Gastrocnemius medialis (tissue), 4 donors: ENCODE measurements around the gene LINC01488. TPM values are rescaled to one million over a fixed set of nuclear protein-coding genes. Genes with fewer than 3 reads are reported as not detected.

ENCODE experiments used
- ATAC-seq, 2 donors: fragments of 150-250 bp; one replicate each; pipeline ENCODE4 v1.9.1; 2016
- DNase-seq, 2 donors: peaks; one replicate each; pipeline ENCODE4 v3.0.0-alpha.2; 2019
- H3K27ac ChIP-seq, 4 donors: fragments of 200-600 bp; sonication (generic); 1 replicate in 1 of 4; 2 replicates in 3 of 4; pipeline ENCODE4 v1.5.1; 2016 to 2018; ENCODE audit warnings: mild to moderate bottlenecking in 2 of 4, moderate library complexity in 1 of 4
- H3K27me3 ChIP-seq, 3 donors: fragments of 200-600 bp; sonication (generic) in 2 of 3; 1 replicate in 1 of 3; 2 replicates in 2 of 3; pipeline versions ENCODE4 v1.5.1 to v1.6.0; 2016 to 2019; ENCODE audit warnings: mild to moderate bottlenecking in 1 of 3, moderate library complexity in 1 of 3
- H3K36me3 ChIP-seq, 2 donors: fragments of 200-600 bp; sonication (generic) in 1 of 2; one replicate each; pipeline ENCODE4 v1.5.1; 2017 to 2018
- H3K4me1 ChIP-seq, 2 donors: fragments of 200-600 bp; sonication (generic) in 1 of 2; one replicate each; pipeline ENCODE4 v1.5.1; 2016 to 2017; ENCODE audit warnings: mild to moderate bottlenecking in 2 of 2
- H3K4me3 ChIP-seq, 4 donors: fragments of 200-600 bp; sonication (generic) in 3 of 4; 1 replicate in 1 of 4; 2 replicates in 3 of 4; pipeline ENCODE4 v1.5.1; 2016 to 2019; ENCODE audit warnings: mild to moderate bottlenecking in 2 of 4
- H3K9me3 ChIP-seq, 3 donors: fragments of 200-600 bp; sonication (generic) in 2 of 3; 1 replicate in 1 of 3; 2 replicates in 2 of 3; pipeline ENCODE4 v1.5.1; 2016 to 2019
- CTCF ChIP-seq, 5 experiments: fragments of 450-650 bp in 3 of 5; fragments of 200-600 bp in 2 of 5; sonication (generic) in 2 of 5; IDR thresholded peaks in 4 of 5; conservative IDR thresholded peaks in 1 of 5; 1 replicate in 4 of 5; 2 replicates in 1 of 5; pipeline ENCODE4 v1.5.1; 2016 to 2019; ENCODE audit warnings: antibody characterized with exemption in 5 of 5, mild to moderate bottlenecking in 3 of 5, moderate library complexity in 3 of 5
- POLR2A ChIP-seq, 2 donors: fragments of 450-650 bp; IDR thresholded peaks; one replicate each; pipeline ENCODE4 v1.6.1; 2017; ENCODE audit warnings: antibody characterized with exemption in 2 of 2, mild to moderate bottlenecking in 2 of 2, moderate library complexity in 2 of 2
- in situ Hi-C, 4 donors: fragments of 200-750 bp; cut with MboI; loops; one replicate each; pipeline versions ENCODE4 v1.15.0 to v1.8.0; 2017; ENCODE audit warnings: low sequenced_read_pairs in 4 of 4
- intact Hi-C: fragments of 100-400 bp; cut with DNase I; formaldehyde crosslinking; loops from one replicate; pipeline ENCODE4 v1.15.1; 2023; ENCODE audit warnings: low total_unique reads
- total RNA-seq, 4 donors: library from RNA; depleted of rRNA; stranded (reverse); fragments of >200 nt; gene quantifications; one replicate each; pipeline versions ENCODE4 v1.1.0 to v1.2.3, GENCODE V29; 2016

Gene LINC01488
- total RNA-seq, 4 donors from 2014 or later, result not detected

GRCh38 chr11:69472541-69473275 is 8.8 kb upstream of the LINC01488 start:
- Histone ChIP-seq H3K4me1 (no peaks in the 10 kb centered on the region), H3K36me3 (no peaks in the 10 kb centered on the region), H3K9me3 (no peaks in the 10 kb centered on the region), H3K27me3 (no peaks in the 10 kb centered on the region), H3K4me3 (no peak overlapping the region), H3K27ac (no peak overlapping the region)
- DNase-seq (no peak), ATAC-seq (no peak)
- TF ChIP-seq POLR2A (IDR thresholded peaks at IDR 0.05) (no peak), CTCF (IDR thresholded peaks at IDR 0.05 in 4 of 5, conservative IDR thresholded peaks at IDR 0.05 in 1 of 5) (no peak)
- in situ Hi-C loops, result no loop called here
- intact Hi-C loops, result no loop called here

- no peak for ATAC-seq
- DNase-seq, result no peak
- H3K36me3 ChIP-seq, result no peaks in the 10 kb centered on the region
- intact Hi-C loops, result no loop called here
- no peaks in the 10 kb centered on the region for H3K27me3 ChIP-seq
- H3K9me3 ChIP-seq, result no peaks in the 10 kb centered on the region
- no peak overlapping the region for H3K27ac ChIP-seq
- no peak overlapping the region for H3K4me3 ChIP-seq
- in situ Hi-C loops, result no loop called here
- H3K4me1 ChIP-seq, result no peaks in the 10 kb centered on the region
- TF ChIP-seq POLR2A (IDR thresholded peaks at IDR 0.05) (no peak), CTCF (IDR thresholded peaks at IDR 0.05 in 4 of 5, conservative IDR thresholded peaks at IDR 0.05 in 1 of 5) (no peak)
Observed at GRCh38 chr11:69473276-69473845, 8.1 kb upstream of the LINC01488 start.

- H3K4me3 ChIP-seq, result no peak overlapping the region
- no peaks in the 10 kb centered on the region for H3K9me3 ChIP-seq
- intact Hi-C loops (no loop called here), in situ Hi-C loops (no loop called here)
- no peaks in the 10 kb centered on the region for H3K27me3 ChIP-seq
- no peaks in the 10 kb centered on the region for H3K4me1 ChIP-seq
- no peaks in the 10 kb centered on the region for H3K36me3 ChIP-seq
- DNase-seq (no peak), ATAC-seq (no peak)
- TF ChIP-seq CTCF (IDR thresholded peaks at IDR 0.05 in 4 of 5, conservative IDR thresholded peaks at IDR 0.05 in 1 of 5) (no peak), POLR2A (IDR thresholded peaks at IDR 0.05) (no peak)
- no peak overlapping the region for H3K27ac ChIP-seq
Observed at GRCh38 chr11:69474736-69475135, 6.7 kb upstream of the LINC01488 start.

GRCh38 chr11:69475141-69475865 is 6.2 kb upstream of the LINC01488 start:
- no peak overlapping the region for H3K27ac ChIP-seq
- DNase-seq (no peak), ATAC-seq (no peak)
- peaks cover 0 to 4% of the 10 kb centered on the region in 2 donors for H3K4me1 ChIP-seq
- intact Hi-C loops, result no loop called here
- TF ChIP-seq CTCF (IDR thresholded peaks at IDR 0.05 in 4 of 5, conservative IDR thresholded peaks at IDR 0.05 in 1 of 5), result no peak
- TF ChIP-seq POLR2A (IDR thresholded peaks at IDR 0.05), result no peak
- no peaks in the 10 kb centered on the region for H3K9me3 ChIP-seq
- no peak overlapping the region for H3K4me3 ChIP-seq
- no peaks in the 10 kb centered on the region for H3K36me3 ChIP-seq
- no peaks in the 10 kb centered on the region for H3K27me3 ChIP-seq
- in situ Hi-C loops, result no loop called here
